Left forelimb (tissue), 1 donor: Measurements from ENCODE around the gene FAM186B.
A peak's percentile ranks its signal among the peaks of the same experiment; 100 is the strongest.

Experiments used
- DNase-seq: peaks from one replicate; pipeline ENCODE4 v3.0.0-alpha.2; 2018; ENCODE audit warnings: low spot score

Gene FAM186B

GRCh38 chr12:49552014-49552413 is 53.4 kb downstream of the FAM186B start:
- no peak for DNase-seq

DNA sequence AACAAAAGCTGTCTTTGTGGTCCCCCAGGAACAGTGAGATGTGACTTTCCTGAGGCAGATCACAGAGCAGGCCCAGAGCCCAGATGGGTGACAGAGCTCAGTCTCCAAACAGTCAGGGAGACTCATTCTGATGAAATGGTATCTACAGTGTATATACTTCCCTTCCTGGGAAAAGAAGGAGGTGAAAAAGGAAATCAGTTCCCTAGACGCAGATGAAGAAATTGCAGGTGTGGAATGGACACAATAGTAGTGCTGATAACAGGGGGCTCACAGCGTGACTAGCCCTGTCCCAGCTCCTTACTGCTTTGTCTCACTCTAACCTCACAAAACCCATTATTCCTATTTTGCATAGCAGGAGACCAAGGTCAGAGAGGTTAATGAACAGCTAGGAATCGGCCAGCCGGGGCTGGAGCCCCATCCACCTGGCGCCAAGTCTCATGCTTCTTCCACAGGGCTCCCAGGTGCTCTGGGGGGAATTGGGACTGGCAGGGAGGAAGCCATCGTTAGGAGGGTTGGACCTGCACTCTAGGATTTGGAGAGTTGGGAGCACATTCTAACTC is 54.7 kb downstream of the FAM186B start:
- DNase-seq = no peak

GRCh38 chr12:49549735-49550692 is 55.4 kb downstream of the FAM186B start:
- no peak for DNase-seq

GRCh38 chr12:49548822-49549648 is 56.4 kb downstream of the FAM186B start:
- no peak for DNase-seq

- no peak for DNase-seq
These were observed 57.0 kb downstream of the FAM186B start for GRCh38 chr12:49548481-49548821.

- no peak for DNase-seq
These were observed 58.2 kb downstream of the FAM186B start for GRCh38 chr12:49547090-49547690.

- DNase-seq = no peak
These were observed 59.0 kb downstream of the FAM186B start for GRCh38 chr12:49546481-49546880.

GRCh38 chr12:49545815-49546214 is 59.6 kb downstream of the FAM186B start:
- DNase-seq = no peak

- DNase-seq = no peak
These were observed 61.3 kb downstream of the FAM186B start for GRCh38 chr12:49543914-49544815.

GRCh38 chr12:49543221-49543913 is 62.1 kb downstream of the FAM186B start:
- DNase-seq = no peak

- no peak for DNase-seq
These were observed 62.8 kb downstream of the FAM186B start for GRCh38 chr12:49542592-49543160.

GRCh38 chr12:49541911-49542505 is 63.4 kb downstream of the FAM186B start:
- no peak for DNase-seq

DNA sequence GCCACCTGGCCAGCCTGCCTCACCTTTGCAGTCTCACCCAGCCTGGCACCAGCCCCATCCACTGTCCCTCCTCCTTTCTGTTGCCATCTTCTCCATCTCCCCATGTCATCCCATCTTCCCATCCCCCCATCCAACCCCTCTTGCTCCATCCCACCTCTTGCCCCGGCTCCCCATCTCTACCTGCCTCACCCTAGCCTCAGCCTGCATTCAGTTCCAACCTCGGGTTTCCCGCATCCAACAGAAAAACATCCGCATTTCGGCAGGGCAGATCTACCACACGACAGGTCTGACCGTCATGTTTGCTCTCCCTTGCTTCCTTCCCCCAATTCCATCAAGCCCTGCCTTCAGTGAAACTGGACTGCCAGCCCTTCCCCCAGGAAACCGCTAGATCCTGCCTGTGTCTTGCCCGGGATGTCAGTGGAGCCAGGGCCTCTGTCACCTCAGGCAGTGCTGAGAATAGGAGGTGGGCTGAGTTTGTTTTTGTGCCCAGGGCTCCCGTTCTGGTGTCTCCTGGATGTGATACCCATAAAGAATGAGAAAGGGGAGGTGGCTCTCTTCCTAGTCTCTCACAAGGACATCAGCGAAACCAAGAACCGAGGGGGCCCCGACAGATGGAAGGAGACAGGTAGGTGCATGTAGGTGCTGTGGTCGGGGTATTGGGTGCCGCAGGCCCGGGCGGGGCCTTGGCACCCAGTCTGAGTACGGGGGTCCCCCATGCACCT is 64.1 kb downstream of the FAM186B start:
- DNase-seq = no peak

DNA sequence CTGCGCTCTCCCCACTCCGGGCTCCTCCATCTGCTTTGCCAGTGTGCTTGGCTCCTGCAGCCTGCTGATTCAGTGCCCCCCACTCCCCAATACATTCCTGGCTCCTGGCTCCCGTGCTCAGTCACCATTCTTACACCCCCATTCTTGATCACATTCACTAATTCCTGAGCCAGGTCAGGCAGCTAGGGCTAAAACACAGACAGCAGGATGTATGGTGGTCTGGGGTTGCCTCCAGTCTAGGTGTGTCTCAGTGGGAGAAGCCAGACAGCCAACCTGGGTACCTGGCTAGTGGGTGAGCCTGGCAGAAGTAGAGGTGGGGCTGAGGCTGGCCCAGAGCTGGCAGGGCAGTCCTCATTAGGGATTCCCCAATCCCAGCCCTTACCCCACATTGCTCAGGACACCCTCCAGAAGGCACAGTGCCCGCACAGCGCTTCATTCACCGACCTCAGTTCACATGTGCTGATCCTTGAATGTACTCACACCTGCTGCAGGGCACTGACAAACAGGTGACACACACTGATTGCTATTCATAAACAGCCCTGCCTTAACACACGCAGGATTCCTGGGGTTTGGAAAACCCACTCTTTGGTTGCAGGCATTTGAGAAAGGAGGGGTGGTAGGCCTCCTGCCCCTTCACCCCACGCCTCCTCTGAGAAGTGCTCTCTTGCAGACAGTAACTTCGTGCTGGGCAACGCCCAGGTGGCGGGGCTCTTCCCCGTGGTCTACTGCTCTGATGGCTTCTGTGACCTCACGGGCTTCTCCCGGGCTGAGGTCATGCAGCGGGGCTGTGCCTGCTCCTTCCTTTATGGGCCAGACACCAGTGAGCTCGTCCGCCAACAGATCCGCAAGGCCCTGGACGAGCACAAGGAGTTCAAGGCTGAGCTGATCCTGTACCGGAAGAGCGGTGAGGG is 65.0 kb downstream of the FAM186B start:
- peak; percentile 58 for DNase-seq

DNA sequence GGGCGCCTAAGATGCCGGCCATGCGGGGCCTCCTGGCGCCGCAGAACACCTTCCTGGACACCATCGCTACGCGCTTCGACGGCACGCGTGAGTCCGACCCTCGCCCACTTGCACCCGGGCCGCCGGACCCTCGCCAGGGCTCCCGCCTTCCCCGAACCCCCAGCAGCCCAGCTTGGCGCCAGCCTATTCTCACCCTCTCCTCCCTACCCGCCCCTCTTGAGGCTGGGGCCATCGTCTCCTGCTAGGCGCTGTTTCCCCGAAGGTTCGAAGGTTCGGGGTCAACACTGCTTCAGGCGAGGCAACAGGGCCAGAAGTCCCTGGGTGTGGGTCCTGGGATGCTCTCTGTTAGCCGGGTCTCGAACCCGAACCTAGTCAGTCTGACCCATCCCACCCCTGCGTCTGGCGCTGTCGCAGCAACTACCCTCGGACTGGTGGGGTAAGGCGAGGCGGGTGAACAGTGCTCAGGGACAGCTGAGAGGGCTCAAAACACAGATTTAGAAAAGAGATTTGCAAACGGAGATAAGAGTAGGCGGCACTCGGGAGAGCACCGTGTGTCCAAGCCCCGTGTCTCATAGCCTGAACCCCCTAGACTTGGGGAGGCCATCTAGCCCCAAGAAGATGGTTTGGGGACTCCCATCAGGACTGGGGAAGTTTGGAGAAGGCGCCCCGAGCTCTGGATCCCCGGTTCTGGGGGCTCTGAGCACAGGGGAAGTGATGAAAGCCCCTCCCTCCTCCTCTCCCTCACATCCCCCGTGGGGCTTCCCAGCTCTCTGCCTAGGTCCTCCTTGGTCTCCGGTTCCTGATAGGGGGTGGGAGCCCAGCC is 65.8 kb downstream of the FAM186B start:
- peak; percentile 45 for DNase-seq

DNA sequence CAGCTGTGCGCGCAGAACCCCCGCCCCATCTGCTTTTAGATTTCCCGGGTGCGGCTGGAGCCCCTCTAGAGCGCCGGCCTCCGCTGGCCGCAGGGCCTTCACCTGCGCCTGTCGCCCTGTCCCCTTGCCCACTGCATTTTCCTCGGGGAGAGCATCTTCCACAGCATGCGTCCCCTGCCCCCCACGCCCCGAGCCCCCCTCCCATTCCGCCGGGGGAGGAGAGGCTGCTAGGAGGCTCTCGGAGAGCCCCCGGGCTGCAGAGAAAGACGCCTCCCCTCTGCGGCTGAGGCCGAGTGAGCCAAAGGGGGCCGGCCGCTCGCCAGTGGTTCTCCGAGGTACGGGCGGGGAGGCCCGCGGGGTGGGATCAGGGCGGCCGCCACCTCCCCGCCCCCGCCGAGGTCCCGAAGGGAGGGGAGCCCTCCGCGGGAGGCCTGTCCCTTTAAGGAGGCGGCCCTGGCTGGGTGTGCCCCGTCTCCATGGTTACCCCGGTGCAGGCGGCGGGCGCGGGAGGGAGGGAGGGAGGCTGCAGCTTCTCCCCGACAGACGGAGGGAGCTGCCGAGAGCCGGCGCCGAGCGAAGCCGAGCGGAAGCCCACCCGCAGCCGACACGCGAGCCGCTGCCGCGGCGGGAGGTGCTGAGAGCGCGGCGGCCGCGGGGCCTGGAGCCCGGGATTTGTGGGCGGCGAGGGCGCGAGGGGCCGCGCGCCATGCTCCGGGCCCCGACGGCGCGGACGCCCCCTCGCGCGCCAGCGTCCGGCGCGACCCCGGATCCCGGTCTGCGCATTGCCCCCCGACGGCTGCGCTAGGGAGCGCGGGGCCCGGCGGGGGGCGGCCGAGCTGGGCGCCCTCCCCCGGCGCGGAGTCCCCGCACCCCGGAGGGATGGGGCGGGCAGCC is 66.7 kb downstream of the FAM186B start, which contains the start of gene KCNH3:
Gene KCNH3 (plus strand): TSS at position 521 of the 894 bp plus-strand sequence. CDS start 387 bp downstream, outside the sequence.
- peak; percentile 77 for DNase-seq
